ENCODE measurements around the gene FHIT.

GRCh38 chr3:60652829-60653228 lies 598.4 kb downstream of the FHIT start:
- TF ChIP-seq TAF1 (conservative IDR thresholded peaks at IDR 0.05) (no peak), CTCF (IDR thresholded peaks at IDR 0.05; ENCODE audit: low read depth, low read length, missing input control) (no peak)

Measured in liver (tissue), 3 donors.